Upper lobe of right lung (tissue), 1 donor: Measurements from ENCODE around the gene KPNA6. TPM values are rescaled to one million over a fixed set of nuclear protein-coding genes. Genes with fewer than 3 reads are reported as not detected.

Source experiments
- ATAC-seq: fragments of 200-7000 bp; cut with Tn5 transposase; one replicate; pipeline ENCODE4 v1.9.1; 2020; ENCODE audit warnings: mild to moderate bottlenecking, moderate library complexity
- DNase-seq: peaks from one replicate; pipeline ENCODE4 v3.0.0-alpha.2; 2020
- H3K27ac ChIP-seq: fragments of 200-600 bp; one replicate; pipeline ENCODE4 v1.8.0; 2022
- H3K27me3 ChIP-seq: fragments of 200-600 bp; one replicate; pipeline ENCODE4 v1.8.0; 2022; ENCODE audit warnings: mild to moderate bottlenecking
- H3K36me3 ChIP-seq: fragments of 200-600 bp; one replicate; pipeline ENCODE4 v1.8.0; 2022
- H3K4me1 ChIP-seq: fragments of 200-600 bp; one replicate; pipeline ENCODE4 v1.8.0; 2022
- H3K4me3 ChIP-seq: fragments of 200-600 bp; one replicate; pipeline ENCODE4 v1.8.0; 2022; ENCODE audit warnings: mild to moderate bottlenecking
- H3K9me3 ChIP-seq: fragments of 200-600 bp; one replicate; pipeline ENCODE4 v1.8.0; 2022
- intact Hi-C: fragments of 100-400 bp; cut with DNase I; formaldehyde crosslinking; loops from one replicate; pipeline ENCODE4 v1.11.0; 2022
- total RNA-seq: library from RNA; stranded (reverse); fragmentation: NEBNext Ultra II Directional; extraction: Animal tissue kit (Norgen Biotek cat#: 25700); gene quantifications from one replicate; pipeline ENCODE4 v1.2.1, GENCODE V29; 2021
- TF ChIP-seq, protein P1 (sequence below): fragments of 200-600 bp; IDR thresholded peaks from one replicate; pipeline ENCODE4 v1.8.0; 2022; ENCODE audit warnings: antibody characterized with exemption
- donor health status: DM: no; HTN: yes; CAD: no; lungs with severe emphysema.

The KPNA6 gene
- total RNA-seq, 1 donor from 2014 or later, result 69.2 TPM

DNA sequence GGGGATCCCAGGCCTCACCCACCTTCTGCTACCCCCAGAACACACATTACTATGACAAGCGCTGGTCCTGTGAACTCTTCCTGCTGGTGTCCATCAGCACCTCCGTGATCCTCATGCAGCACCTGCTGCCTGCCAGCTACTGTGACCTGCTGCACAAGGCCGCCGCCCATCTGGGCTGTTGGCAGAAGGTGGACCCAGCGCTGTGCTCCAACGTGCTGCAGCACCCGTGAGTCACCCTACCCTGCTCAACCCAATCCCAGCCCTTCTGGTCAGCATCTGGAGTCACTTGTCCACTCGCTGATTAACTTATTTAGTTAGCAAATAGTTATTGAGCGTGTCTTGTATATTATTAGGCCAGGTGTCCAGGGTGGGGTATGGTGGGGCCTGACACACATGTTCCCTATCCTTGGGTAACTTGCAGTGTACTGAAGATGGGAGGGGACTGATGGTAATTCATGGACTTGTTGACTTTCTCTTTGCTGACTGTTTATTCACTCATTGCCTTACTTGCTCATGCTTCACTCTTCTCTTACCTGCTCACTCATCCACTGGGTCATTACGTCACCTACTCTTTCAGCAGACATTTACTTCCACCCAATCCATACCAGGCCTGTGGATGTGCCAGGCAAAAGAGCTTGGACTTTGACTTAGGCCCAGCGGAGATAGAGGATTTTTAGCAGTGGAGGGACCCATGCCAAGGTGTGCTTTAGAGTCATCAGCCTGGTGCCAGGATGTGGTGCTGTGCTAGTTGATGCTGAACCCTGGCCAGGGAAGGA is 12.9 kb upstream of the KPNA6 start:
- no peaks in the 10 kb centered on the region for H3K9me3 ChIP-seq
- no peak overlapping the region for H3K4me3 ChIP-seq
- H3K36me3 ChIP-seq, result peaks cover 75% of the 10 kb centered on the region
- intact Hi-C loops, result no loop called here
- TF ChIP-seq, protein P1, sequence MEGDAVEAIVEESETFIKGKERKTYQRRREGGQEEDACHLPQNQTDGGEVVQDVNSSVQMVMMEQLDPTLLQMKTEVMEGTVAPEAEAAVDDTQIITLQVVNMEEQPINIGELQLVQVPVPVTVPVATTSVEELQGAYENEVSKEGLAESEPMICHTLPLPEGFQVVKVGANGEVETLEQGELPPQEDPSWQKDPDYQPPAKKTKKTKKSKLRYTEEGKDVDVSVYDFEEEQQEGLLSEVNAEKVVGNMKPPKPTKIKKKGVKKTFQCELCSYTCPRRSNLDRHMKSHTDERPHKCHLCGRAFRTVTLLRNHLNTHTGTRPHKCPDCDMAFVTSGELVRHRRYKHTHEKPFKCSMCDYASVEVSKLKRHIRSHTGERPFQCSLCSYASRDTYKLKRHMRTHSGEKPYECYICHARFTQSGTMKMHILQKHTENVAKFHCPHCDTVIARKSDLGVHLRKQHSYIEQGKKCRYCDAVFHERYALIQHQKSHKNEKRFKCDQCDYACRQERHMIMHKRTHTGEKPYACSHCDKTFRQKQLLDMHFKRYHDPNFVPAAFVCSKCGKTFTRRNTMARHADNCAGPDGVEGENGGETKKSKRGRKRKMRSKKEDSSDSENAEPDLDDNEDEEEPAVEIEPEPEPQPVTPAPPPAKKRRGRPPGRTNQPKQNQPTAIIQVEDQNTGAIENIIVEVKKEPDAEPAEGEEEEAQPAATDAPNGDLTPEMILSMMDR, result no peak
- H3K27me3 ChIP-seq, result no peaks in the 10 kb centered on the region
- DNase-seq (no peak), ATAC-seq (no peak)
- no peaks in the 10 kb centered on the region for H3K4me1 ChIP-seq
- H3K27ac ChIP-seq, result no peak overlapping the region

DNA sequence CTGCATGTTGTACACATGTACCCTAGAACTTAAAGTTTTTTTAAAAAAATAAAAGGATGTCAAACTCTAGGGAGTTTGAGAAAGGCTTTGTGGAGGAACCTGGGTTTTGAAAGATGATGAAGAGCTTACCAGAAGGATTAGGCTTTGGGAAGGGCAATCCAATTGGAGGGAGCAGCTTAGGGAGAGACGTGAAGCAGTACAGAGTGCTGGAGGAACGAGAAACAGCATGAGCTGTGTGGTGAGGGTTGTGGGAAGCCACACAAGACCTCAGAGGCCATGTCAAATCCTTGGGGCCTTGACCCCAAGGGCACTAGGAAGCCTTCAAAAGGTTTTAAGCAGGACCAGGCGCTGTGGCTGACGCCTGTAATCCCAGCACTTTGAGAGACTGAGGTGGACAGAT is 8.4 kb upstream of the KPNA6 start:
- no peaks in the 10 kb centered on the region for H3K27me3 ChIP-seq
- no peak for DNase-seq
- no peak overlapping the region for H3K27ac ChIP-seq
- ATAC-seq, result no peak
- TF ChIP-seq, protein P1, result no peak
- intact Hi-C loops, result no loop called here
- peaks cover 65% of the 10 kb centered on the region for H3K36me3 ChIP-seq
- no peaks in the 10 kb centered on the region for H3K9me3 ChIP-seq
- H3K4me3 ChIP-seq, result no peak overlapping the region
- no peaks in the 10 kb centered on the region for H3K4me1 ChIP-seq

DNA sequence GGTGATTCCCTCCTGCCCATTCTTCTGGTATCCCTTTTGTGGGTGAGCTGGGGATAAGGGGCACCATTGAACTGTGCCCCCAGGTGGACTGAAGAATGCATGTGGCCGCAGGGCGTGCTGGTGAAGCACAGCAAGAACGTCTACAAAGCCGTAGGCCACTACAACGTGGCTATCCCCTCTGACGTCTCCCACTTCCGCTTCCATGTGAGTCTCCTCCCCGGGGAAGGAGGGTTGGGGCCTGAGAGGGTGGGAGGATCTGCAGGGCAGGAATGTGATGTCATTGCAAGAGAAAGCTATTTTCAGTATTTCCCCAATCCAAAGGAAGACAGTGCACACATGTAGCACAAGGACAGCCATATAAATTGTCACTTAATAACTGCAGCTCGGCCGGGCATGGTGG is 7.5 kb upstream of the KPNA6 start:
- ATAC-seq (peak; percentile 44), DNase-seq (no peak)
- intact Hi-C loops, result no loop called here
- Histone ChIP-seq H3K36me3 (peaks cover 56% of the 10 kb centered on the region), H3K9me3 (no peaks in the 10 kb centered on the region), H3K4me3 (no peak overlapping the region), H3K27ac (no peak overlapping the region), H3K27me3 (no peaks in the 10 kb centered on the region), H3K4me1 (no peaks in the 10 kb centered on the region)
- TF ChIP-seq, protein P1, result no peak

DNA sequence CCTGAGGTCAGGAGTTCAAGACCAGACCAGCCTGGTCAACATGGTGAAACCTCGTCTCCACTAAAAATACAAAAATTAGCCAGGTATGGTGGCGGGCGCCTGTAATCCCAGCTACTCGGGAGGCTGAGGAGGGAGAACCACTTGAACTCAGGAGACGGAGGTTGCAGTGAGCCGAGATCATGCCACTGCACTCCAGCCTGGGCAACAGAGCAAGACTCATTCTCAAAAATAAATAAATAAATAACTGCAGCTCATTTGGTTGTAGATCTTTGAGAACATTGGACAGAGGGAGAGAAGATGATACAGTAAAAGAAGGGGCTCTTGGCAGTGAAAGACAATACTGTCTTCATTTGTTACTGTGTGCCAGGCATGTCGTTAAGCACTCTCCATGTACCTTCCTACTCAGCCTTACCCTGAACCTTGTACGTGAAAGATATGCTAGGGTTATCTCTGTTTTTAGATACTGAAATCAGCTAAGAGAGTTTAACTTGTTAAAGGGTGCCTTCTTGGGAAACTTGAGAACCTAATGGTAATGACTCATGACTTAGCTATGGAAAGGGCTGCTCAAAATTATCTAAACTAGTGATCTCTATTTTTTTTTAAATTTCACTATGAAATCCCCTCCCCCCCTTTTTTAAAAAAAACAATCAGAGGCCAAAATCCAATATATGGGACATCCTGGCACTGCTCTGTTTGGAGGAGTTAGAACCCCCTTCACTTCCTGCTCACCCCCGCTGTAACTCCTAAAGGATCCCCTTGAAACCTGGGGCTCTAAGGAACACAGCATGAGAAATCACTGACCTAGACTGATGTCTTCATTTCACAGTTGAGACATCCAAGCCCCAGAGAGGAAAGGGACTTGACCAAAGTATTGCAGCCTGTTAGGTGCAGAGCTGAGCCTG is 6.8 kb upstream of the KPNA6 start:
- intact Hi-C loops, result no loop called here
- H3K36me3 ChIP-seq, result peaks cover 49% of the 10 kb centered on the region
- TF ChIP-seq, protein P1, result no peak
- H3K27ac ChIP-seq, result no peak overlapping the region
- ATAC-seq (no peak), DNase-seq (no peak)
- no peak overlapping the region for H3K4me3 ChIP-seq
- H3K27me3 ChIP-seq, result no peaks in the 10 kb centered on the region
- no peaks in the 10 kb centered on the region for H3K4me1 ChIP-seq
- no peaks in the 10 kb centered on the region for H3K9me3 ChIP-seq

DNA sequence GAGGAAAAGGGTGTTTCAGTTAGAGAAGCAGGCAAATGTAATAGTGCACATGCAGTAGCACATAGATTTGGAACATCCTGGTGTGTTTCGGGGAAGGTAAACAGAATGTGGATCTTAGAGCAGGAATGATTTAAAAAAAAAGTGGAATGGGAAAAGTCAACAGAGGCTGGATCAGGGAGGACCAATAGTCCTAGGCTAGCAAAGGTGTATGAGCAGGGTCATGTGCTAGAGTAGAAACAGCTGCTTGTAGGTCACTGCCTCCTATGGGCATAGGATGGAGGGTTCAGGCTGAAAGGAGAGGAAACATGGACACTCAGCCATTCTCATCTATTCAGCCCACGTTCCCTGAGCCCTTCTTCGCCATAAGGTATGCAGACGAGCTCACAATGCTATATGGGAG is 3.7 kb upstream of the KPNA6 start:
- Histone ChIP-seq H3K4me3 (no peak overlapping the region), H3K27ac (no peak overlapping the region), H3K4me1 (peaks cover 3% of the 10 kb centered on the region), H3K9me3 (no peaks in the 10 kb centered on the region), H3K36me3 (peaks cover 21% of the 10 kb centered on the region), H3K27me3 (no peaks in the 10 kb centered on the region)
- DNase-seq (no peak), ATAC-seq (no peak)
- intact Hi-C loops, result no loop called here
- TF ChIP-seq, protein P1, result no peak
